GM18873 (cell line): ENCODE results near the gene ARID2.

Source experiments
- ATAC-seq: cut with Tn5 transposase; IDR thresholded peaks from one replicate; pipeline ENCODE4 v1.9.1; 2021; ENCODE audit warnings: mild to moderate bottlenecking, moderate library complexity, moderate number of reproducible peaks; ENCODE audit not compliant: unreplicated experiment, low FRiP score

The ARID2 gene

GRCh38 chr12:45834809-45835208 lies 105.3 kb downstream of the ARID2 start:
- ATAC-seq = no peak

GRCh38 chr12:45839917-45840316 lies 110.4 kb downstream of the ARID2 start:
- no peak for ATAC-seq

- no peak for ATAC-seq
Measured at GRCh38 chr12:45849289-45849688, 119.8 kb downstream of the ARID2 start.

GRCh38 chr12:45850302-45850701 lies 120.8 kb downstream of the ARID2 start:
- ATAC-seq = no peak

- no peak for ATAC-seq
Measured at GRCh38 chr12:45852508-45852907, 123.0 kb downstream of the ARID2 start.

- ATAC-seq = no peak
Measured at GRCh38 chr12:45853550-45853949, 124.0 kb downstream of the ARID2 start.

- no peak for ATAC-seq
Measured at GRCh38 chr12:45863332-45863731, 133.8 kb downstream of the ARID2 start.

- ATAC-seq = no peak
Measured at GRCh38 chr12:45866299-45866698, 136.8 kb downstream of the ARID2 start.

- ATAC-seq = no peak
Measured at GRCh38 chr12:45872446-45872845, 142.9 kb downstream of the ARID2 start.

GRCh38 chr12:45877069-45877468 lies 147.6 kb downstream of the ARID2 start:
- ATAC-seq = no peak

GRCh38 chr12:45878630-45879255 lies 149.2 kb downstream of the ARID2 start:
- no peak for ATAC-seq

- ATAC-seq = no peak
Measured at GRCh38 chr12:45879363-45879895, 149.9 kb downstream of the ARID2 start.

GRCh38 chr12:45880533-45880932 lies 151.0 kb downstream of the ARID2 start:
- no peak for ATAC-seq

- ATAC-seq = no peak
Measured at GRCh38 chr12:45883187-45883586, 153.7 kb downstream of the ARID2 start.

GRCh38 chr12:45886685-45887084 lies 157.2 kb downstream of the ARID2 start:
- no peak for ATAC-seq

- no peak for ATAC-seq
Measured at GRCh38 chr12:45887544-45887943, 158.0 kb downstream of the ARID2 start.

- no peak for ATAC-seq
Measured at GRCh38 chr12:45890276-45890675, 160.8 kb downstream of the ARID2 start.

- no peak for ATAC-seq
Measured at GRCh38 chr12:45893240-45893639, 163.7 kb downstream of the ARID2 start.

- ATAC-seq = no peak
Measured at GRCh38 chr12:45895961-45896360, 166.5 kb downstream of the ARID2 start.

- no peak for ATAC-seq
Measured at GRCh38 chr12:45898094-45898493, 168.6 kb downstream of the ARID2 start.

GRCh38 chr12:45907955-45908354 lies 178.4 kb downstream of the ARID2 start:
- ATAC-seq = peak; percentile 63

- ATAC-seq = no peak
Measured at GRCh38 chr12:45909041-45909713, 179.7 kb downstream of the ARID2 start.
